ENCODE results near the gene IGF1R.

The IGF1R gene

GRCh38 chr15:98753726-98754656, 105.7 kb downstream of the IGF1R start:
- TF ChIP-seq SPI1 (IDR thresholded peaks at IDR 0.05; ENCODE audit: borderline replicate concordance, low read depth) (peak; percentile 15; the same call in 1 of the 2 replicates), GABPA (IDR thresholded peaks at IDR 0.05; ENCODE audit: low read depth) (no peak), POLR2AphosphoS5 (IDR thresholded peaks at IDR 0.05; ENCODE audit: low read depth) (no peak), REST (IDR thresholded peaks at IDR 0.05; ENCODE audit: insufficient replicate concordance, low read depth) (no peak), CTCF (IDR thresholded peaks at IDR 0.05; ENCODE audit: insufficient read depth, low read length) (no peak)
- DNase-seq (ENCODE audit: low read depth in 1 of 2, low spot score in 1 of 2) = peak in 1 of 2 experiments; percentile 38
- Histone ChIP-seq H3K27me3 (ENCODE audit: insufficient read depth, poor library complexity, severe bottlenecking) (no peaks in the 10 kb centered on the region), H3K27ac (replicated peaks) (0 out of 2 replicates have a peak overlapping the region, but pooled peaks have one; percentile 34), H3K4me3 (replicated peaks; ENCODE audit: insufficient read depth, low read length) (no peak overlapping the region)

GRCh38 chr15:98754657-98755022, 106.3 kb downstream of the IGF1R start:
- Histone ChIP-seq H3K27me3 (ENCODE audit: insufficient read depth, poor library complexity, severe bottlenecking) (no peaks in the 10 kb centered on the region), H3K27ac (replicated peaks) (no peak overlapping the region), H3K4me3 (replicated peaks; ENCODE audit: insufficient read depth, low read length) (no peak overlapping the region)
- TF ChIP-seq CTCF (IDR thresholded peaks at IDR 0.05; ENCODE audit: insufficient read depth, low read length) (no peak), POLR2AphosphoS5 (IDR thresholded peaks at IDR 0.05; ENCODE audit: low read depth) (no peak), REST (IDR thresholded peaks at IDR 0.05; ENCODE audit: insufficient replicate concordance, low read depth) (no peak), SPI1 (IDR thresholded peaks at IDR 0.05; ENCODE audit: borderline replicate concordance, low read depth) (no peak), GABPA (IDR thresholded peaks at IDR 0.05; ENCODE audit: low read depth) (no peak)
- DNase-seq (ENCODE audit: low read depth in 1 of 2, low spot score in 1 of 2) = no peak

GRCh38 chr15:98755138-98755537, 106.8 kb downstream of the IGF1R start:
- no peak for DNase-seq (ENCODE audit: low read depth in 1 of 2, low spot score in 1 of 2)
- no peaks in the 10 kb centered on the region for H3K27me3 ChIP-seq (ENCODE audit: insufficient read depth, poor library complexity, severe bottlenecking)
- TF ChIP-seq REST (IDR thresholded peaks at IDR 0.05; ENCODE audit: insufficient replicate concordance, low read depth) = no peak
- no peak for TF ChIP-seq SPI1 (IDR thresholded peaks at IDR 0.05; ENCODE audit: borderline replicate concordance, low read depth)
- no peak for TF ChIP-seq CTCF (IDR thresholded peaks at IDR 0.05; ENCODE audit: insufficient read depth, low read length)
- TF ChIP-seq POLR2AphosphoS5 (IDR thresholded peaks at IDR 0.05; ENCODE audit: low read depth) = no peak
- TF ChIP-seq GABPA (IDR thresholded peaks at IDR 0.05; ENCODE audit: low read depth) = no peak
- no peak overlapping the region for H3K27ac ChIP-seq (replicated peaks)
- H3K4me3 ChIP-seq (replicated peaks; ENCODE audit: insufficient read depth, low read length) = no peak overlapping the region
